Right atrium auricular region (tissue), 2 donors: ENCODE results near the gene PGBD5. TPM values are rescaled to one million over a fixed set of nuclear protein-coding genes. Genes with fewer than 3 reads are reported as not detected.

Experiments used
- DNase-seq: peaks from one replicate; pipeline ENCODE4 v3.0.0-alpha.2; 2019; ENCODE audit warnings: low spot score
- H3K27ac ChIP-seq, 2 donors: fragments of 200-600 bp; sonication (generic); 1 replicate in 1 of 2; 2 replicates in 1 of 2; pipeline ENCODE4 v1.5.1; 2016 to 2019
- H3K27me3 ChIP-seq, 2 donors: fragments of 200-600 bp; sonication (generic); one replicate each; pipeline versions ENCODE4 v1.5.1 to v1.6.0; 2017 to 2019
- H3K36me3 ChIP-seq: fragments of 200-600 bp; sonication (generic); one replicate; pipeline ENCODE4 v1.5.1; 2016
- H3K4me1 ChIP-seq, 2 donors: fragments of 200-600 bp; sonication (generic); one replicate each; pipeline versions ENCODE4 v1.5.1 to v1.6.0; 2017 to 2019
- H3K4me3 ChIP-seq, 2 donors: fragments of 200-600 bp; sonication (generic); 1 replicate in 1 of 2; 2 replicates in 1 of 2; pipeline ENCODE4 v1.5.1; 2017 to 2019; ENCODE audit warnings: mild to moderate bottlenecking in 1 of 2, moderate library complexity in 1 of 2
- H3K9me3 ChIP-seq, 2 donors: fragments of 200-600 bp; sonication (generic); one replicate each; pipeline ENCODE4 v1.5.1; 2019
- CTCF ChIP-seq, 2 donors: fragments of 200-600 bp; sonication (generic); IDR thresholded peaks; one replicate each; pipeline ENCODE4 v1.5.1; 2019; ENCODE audit warnings: antibody characterized with exemption in 2 of 2
- total RNA-seq, 2 donors: library from RNA; depleted of rRNA; stranded (reverse); fragments of >200 nt; gene quantifications; one replicate each; pipeline ENCODE4 v1.1.0, GENCODE V29; 2016

The PGBD5 gene
- total RNA-seq, 2 donors from 2014 or later, result 13.2 to 18.5 TPM

- peaks cover 0 to 12% of the 10 kb centered on the region in 2 donors for H3K9me3 ChIP-seq
- no peak overlapping the region for H3K4me3 ChIP-seq
- H3K27ac ChIP-seq, result no peak overlapping the region
- no peaks in the 10 kb centered on the region for H3K36me3 ChIP-seq
- no peak for DNase-seq
- H3K27me3 ChIP-seq, result no peaks in the 10 kb centered on the region
- H3K4me1 ChIP-seq, result peaks cover 0 to 22% of the 10 kb centered on the region in 2 donors
- no peak for TF ChIP-seq CTCF (IDR thresholded peaks at IDR 0.05)
Measured at GRCh38 chr1:230377324-230377723, 48.8 kb downstream of the PGBD5 start.

- Histone ChIP-seq H3K9me3 (peaks cover 0 to 12% of the 10 kb centered on the region in 2 donors), H3K36me3 (no peaks in the 10 kb centered on the region), H3K27ac (peak overlapping the region; percentile 63 to 76), H3K27me3 (no peaks in the 10 kb centered on the region), H3K4me1 (peaks cover 0 to 17% of the 10 kb centered on the region in 2 donors), H3K4me3 (no peak overlapping the region)
- no peak for DNase-seq
- no peak for TF ChIP-seq CTCF (IDR thresholded peaks at IDR 0.05)
Measured at GRCh38 chr1:230376296-230376695, 49.8 kb downstream of the PGBD5 start.

GRCh38 chr1:230375780-230376179, 50.4 kb downstream of the PGBD5 start:
- Histone ChIP-seq H3K4me3 (no peak overlapping the region), H3K36me3 (no peaks in the 10 kb centered on the region), H3K27ac (peak overlapping the region; percentile 63 to 76), H3K9me3 (peaks cover 0 to 12% of the 10 kb centered on the region in 2 donors), H3K27me3 (no peaks in the 10 kb centered on the region), H3K4me1 (peaks cover 0 to 15% of the 10 kb centered on the region in 2 donors)
- TF ChIP-seq CTCF (IDR thresholded peaks at IDR 0.05), result no peak
- peak; percentile 60 for DNase-seq

GRCh38 chr1:230375147-230375546, 51.0 kb downstream of the PGBD5 start:
- Histone ChIP-seq H3K27ac (peak overlapping the region; percentile 63 to 76), H3K27me3 (no peaks in the 10 kb centered on the region), H3K4me1 (peaks cover 0 to 15% of the 10 kb centered on the region in 2 donors), H3K4me3 (no peak overlapping the region), H3K36me3 (no peaks in the 10 kb centered on the region), H3K9me3 (peaks cover 0 to 9% of the 10 kb centered on the region in 2 donors)
- TF ChIP-seq CTCF (IDR thresholded peaks at IDR 0.05), result no peak
- no peak for DNase-seq

GRCh38 chr1:230371923-230372703, 54.0 kb downstream of the PGBD5 start:
- Histone ChIP-seq H3K9me3 (no peaks in the 10 kb centered on the region), H3K27me3 (no peaks in the 10 kb centered on the region), H3K36me3 (no peaks in the 10 kb centered on the region), H3K4me3 (no peak overlapping the region), H3K4me1 (peaks cover 0 to 20% of the 10 kb centered on the region in 2 donors), H3K27ac (no peak overlapping the region)
- no peak for TF ChIP-seq CTCF (IDR thresholded peaks at IDR 0.05)
- DNase-seq, result no peak
